Medulla oblongata (tissue), 1 donor: ENCODE data around the gene PRDM11.
"Not testable (repeated sequence)": the region's sequence is repeated elsewhere in the genome, so short reads cannot be mapped to it uniquely, and the experiment has no call there.

Experiments used
- DNase-seq: peaks from one replicate; pipeline ENCODE4 v3.0.0-alpha.2; 2015; ENCODE audit errors: extremely low spot score

PRDM11 gene

DNA sequence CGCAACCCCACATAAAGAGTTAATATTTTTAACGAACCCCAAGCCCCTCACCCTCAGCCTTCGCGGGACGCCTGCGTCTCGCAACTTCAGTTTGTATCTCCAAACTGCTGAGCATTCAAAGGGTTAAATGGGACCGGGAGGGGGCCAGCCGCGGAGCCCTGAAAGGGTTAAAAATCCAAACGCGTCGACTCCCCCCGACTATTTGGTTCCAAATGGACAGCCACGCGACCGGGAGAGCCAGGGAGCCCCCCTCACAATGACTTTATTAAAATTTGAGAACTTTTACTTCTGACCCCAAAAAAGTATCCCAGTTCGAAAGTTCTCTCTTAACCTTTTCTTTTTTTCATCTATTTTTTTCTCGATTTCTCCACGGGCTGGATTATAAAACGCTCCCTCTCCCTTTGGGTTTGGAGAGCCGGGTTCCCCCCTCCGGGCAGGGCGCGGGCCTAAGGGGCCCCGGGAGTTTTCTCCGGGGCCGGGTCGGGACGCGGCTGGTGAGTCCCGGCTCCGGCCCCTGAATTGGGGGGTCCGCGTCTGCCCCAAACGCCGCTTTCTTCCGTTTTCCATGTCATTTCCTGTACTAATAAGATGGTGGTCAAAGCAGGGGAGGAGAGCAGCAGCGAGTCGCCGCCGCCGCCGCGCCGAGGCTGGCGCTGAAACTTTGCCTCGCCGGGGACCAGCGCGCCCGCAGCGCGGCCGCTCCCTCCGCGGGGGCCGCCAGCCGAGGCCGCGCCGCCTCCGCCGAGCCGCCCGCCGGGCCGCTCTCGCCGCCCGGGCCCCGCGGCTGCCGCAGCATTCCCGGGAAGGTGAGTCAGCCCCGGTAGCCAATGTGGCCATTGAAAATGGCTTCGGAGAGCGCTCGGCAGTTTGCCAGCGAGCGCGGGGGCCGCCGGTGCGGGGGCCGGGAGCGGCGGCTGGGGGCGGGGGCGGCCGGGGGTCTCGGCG is at the start of gene PRDM11:
Gene PRDM11 (plus strand): TSS at position 568 of the 945 bp plus-strand sequence. CDS start 35,128 bp downstream, outside the sequence.
- peak; percentile 47 for DNase-seq

DNA sequence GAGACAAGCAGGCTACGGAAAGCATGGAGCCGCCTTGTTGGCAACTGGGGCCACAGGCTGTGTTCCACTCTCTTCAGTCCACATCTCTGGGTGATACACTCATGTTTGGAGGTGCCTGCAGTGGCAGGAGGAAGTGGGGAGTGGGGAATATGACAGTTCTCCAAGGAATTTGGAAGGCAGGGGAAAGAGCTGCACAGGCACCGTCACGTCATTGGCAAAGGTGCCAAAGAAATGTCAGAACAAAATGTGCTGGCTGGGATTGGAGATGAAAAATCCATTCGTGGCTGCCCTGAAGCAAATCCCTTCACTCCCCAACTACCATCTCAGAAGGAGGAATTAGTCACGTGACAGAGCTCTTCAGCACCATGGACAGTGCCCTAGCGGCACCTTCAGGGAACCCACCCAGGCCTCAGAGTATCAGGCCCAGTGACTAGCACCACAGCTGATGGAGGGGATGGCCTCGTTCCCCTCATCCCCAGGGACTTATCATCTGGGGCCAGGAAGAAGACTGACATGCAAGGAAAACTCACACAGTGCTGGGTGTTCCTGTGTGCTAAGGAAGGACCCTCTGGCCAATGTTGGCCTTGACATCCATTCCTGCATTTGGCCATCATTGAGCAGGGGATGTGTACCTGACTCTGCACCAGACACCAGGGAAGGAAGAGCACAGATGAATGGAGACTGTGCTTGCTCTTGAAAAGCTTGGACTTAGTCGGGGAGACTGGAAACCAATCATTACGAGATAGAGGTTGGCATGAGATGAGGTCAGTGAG is 48.5 kb upstream of the PRDM11 start:
- peak; percentile 57 for DNase-seq

- no peak for DNase-seq
Measured at GRCh38 chr11:45098929-45099328, 47.5 kb upstream of the PRDM11 start.

DNA sequence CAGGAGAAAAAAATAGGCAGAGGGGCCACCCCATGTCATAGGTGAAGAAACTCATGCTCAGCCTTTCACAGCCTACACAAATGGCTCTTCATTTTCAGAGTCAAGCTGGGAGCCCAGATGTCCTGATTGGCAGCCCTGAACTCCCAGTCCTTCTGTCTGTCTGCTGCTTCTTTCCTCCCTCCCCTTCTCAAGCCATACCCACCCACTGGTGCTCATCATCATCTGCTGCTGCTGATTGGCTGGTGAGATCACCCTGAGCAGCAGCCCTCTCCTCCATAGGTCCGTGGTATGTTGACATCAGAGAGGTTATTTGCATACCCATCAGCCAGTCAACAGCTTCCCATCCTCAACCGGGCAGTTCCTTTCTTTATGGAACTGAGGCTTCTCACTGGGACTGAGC is 46.1 kb upstream of the PRDM11 start:
- no peak for DNase-seq

GRCh38 chr11:45102361-45102809 is 44.1 kb upstream of the PRDM11 start:
- no peak for DNase-seq

DNA sequence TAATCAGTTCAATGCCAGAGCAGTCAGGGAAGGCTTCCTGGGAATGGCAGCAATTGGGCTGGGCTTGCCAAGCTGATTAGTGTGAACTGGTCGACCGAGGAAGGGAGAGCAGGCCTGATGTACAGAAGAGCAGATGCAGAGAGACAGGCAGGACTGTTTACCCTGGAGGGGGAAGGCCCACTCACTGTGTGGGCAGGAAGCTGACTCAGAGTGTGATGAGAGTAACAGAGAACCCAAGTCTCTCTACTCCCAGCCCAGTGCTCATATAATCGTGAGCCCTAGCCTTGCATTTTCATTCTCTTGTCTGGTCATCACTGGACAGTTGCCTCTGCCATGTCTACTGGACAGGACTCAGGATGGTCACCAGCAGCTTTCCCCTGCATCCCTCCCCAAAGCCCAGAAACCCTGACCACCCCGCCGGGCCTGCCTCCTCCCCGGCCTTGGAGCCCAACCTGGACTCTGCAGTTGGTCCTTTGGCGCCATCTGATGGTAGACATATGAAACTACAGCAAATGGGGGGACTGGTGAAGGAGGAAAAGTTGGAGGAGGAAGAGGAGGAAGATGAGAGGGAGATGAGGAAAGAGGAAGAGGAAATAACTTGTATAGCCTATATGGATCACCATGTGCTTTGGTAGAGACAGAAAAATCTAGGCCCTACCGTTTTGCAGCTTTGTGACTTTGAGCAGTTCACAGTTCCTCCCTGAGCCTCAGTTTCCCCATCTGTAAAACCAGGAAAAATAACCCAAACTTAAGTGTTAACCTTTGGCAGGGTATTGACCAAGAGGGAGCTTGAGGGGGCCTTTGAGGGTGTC is 43.4 kb upstream of the PRDM11 start:
- DNase-seq: peak; percentile 83

DNA sequence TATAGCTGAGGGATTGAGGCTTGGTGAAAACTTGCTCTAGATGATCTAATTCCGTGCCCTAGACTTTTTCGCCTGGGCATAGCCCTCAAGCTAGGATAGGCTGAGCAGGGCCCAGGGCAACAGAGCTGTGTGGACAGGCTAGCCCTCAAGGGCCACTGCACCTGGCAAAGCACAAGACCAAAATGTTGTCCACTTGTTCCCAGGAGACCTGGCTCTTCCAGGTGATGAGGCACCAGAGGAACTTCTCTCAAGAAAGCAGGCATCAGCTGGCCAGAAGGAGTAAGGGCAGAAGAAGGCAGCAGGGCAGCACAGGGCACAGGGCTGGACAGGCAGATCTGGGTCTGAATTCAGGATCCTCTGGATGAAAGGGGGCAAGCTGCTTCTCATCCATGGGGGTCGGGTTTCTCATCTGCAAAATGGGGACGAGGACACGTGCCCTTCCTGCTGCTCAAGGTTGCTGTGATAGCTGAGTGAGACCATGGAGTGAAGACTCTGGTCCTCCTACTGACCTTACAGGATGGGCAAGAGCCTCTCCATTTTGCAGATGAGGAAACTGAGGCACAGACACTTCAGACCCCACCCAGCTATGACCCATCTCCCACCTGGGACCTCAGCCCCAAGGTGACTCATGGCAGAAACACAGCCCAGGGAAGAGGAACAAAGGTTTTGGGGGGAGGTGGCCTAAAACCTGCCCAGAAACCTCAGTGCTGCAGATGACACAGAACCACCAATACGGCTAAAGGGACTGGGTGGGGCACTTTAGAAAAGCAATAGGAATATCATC is 42.2 kb upstream of the PRDM11 start:
- no peak for DNase-seq

DNA sequence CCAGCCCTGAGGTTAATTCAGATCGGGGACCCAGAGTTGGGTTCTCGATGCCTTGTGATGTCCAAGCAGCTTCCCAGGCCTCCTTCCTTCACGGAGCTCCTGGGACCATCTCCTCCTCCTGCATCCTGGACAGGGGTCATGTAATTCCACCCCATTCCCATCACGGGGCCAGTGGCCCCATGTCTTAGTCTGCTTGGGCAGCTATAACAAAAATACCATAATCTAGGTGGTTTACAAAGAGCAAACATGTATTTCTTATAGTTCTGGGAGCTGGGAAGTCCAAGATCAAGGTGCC is 41.7 kb upstream of the PRDM11 start:
- no peak for DNase-seq

DNA sequence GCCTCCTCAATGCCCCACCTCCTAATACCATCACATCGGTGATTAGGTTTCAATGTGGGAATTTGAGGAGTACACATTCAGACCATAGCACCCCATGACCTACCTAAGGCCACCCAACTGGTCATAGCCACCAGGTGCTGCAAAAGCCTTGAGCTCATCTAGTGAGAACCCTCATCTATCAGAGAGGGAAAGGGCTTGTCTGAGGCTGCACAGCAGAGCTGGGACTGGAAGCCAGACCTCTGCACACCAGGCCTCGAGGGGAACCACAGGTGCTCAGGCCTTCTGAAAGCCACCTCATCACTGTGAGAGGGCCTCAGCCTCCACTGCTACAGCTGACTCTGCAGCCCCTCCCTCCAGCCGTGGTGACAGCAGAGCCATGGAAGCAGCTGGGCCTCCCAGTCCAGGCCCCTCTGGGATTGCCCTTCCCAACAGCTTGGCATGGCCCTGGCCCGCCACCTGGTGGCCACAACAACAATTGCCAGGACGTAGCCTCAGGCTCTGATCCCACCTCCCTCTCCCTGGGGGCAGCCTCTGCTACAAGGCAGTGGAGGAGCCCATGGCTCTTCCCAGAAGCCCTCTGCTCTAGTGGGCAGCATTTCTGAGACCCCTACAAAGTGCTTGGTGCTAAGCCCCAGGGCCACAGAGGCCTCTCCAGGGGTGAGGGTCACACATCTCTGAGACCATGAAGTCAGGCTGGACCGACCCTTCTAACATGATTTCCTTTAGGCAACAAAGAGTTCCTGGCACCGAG is 41.0 kb upstream of the PRDM11 start:
- peak; percentile 69 for DNase-seq

DNA sequence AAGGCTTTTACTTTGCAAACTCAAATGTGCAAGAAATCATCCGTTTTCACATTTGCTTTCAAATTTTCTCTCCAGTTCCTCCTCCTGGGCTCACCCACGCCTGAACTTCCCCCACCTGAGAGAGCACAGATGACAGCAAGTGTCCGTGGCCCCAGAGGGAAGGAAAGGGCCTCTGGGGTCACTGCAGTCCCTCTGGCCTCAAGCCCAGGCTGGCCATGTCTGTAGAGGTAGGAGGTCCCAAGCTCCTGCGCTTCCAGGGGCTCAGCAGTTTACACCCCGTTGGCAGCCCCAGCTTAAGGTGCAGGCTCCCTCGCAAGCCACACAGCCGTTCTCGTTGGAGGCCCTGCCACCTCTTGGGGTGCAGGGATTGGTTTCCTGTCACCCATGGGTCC is 40.5 kb upstream of the PRDM11 start:
- no peak for DNase-seq

DNA sequence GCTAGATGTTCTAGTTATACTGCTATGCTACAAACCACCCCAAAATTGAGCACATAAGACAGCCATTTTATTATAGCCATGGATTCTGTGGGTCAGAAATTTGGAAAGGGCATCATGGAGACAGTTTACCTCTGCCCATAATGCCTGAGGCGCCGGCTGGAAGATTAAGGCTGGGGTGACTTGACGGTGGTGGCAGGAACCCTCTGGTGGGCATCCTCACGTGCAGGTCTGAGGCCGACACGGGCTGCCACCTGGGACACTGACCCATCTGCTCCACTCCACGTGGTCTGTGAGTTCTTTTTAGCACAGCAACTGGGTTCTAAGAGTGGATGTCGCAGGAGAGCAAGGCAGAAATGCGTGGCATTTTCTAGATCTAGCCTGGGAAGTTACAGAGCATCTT is 40.0 kb upstream of the PRDM11 start:
- no peak for DNase-seq

- no peak for DNase-seq
Measured at GRCh38 chr11:45107029-45107428, 39.4 kb upstream of the PRDM11 start.

DNA sequence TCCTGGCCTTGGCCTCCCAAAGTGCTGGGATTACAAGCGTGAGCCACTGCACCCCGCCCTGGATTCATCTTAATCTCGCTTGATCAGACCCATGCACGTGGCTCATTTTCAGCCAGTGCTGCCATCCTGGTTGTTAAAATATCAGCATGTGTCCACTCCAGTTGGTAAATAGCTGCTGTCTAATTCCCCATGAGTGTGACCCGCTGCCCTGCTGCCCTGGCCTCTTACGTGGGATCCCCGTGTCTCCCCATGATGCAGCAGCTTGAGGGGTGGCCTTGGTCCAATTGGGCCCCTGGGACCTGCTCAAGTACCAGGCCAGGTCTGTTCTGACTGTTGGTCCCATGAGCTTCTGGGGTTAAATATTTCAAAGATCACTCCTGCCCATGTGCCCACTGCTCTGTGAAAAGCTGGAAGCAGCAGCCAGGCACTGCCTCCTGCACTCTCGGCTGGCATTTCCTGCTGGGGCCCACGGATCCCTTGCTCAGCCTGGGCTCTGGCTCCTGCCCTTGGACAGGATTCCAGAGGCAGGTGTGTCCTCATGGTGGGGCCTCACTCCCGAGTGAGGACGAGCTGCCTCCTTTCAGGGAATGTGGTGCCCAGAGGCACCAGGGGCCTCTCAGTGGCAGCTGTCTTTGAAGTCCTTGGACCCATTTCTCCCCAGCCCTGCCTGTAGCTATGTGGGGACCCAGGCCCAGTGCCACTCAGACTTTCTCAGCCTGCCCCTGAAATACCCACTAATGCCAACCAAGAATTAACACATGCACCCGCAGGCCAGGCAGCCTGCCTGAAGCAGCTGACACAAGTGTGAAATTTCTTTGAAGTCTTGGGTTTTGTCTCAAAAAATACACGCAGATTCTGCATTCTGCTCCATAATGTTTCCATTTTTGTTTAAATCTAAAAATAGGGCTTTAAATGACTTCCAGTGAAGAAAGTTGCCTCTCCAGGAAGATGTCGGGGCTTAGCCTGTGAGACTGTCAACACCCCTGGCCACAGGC is 38.1 kb upstream of the PRDM11 start:
- DNase-seq: no peak

DNA sequence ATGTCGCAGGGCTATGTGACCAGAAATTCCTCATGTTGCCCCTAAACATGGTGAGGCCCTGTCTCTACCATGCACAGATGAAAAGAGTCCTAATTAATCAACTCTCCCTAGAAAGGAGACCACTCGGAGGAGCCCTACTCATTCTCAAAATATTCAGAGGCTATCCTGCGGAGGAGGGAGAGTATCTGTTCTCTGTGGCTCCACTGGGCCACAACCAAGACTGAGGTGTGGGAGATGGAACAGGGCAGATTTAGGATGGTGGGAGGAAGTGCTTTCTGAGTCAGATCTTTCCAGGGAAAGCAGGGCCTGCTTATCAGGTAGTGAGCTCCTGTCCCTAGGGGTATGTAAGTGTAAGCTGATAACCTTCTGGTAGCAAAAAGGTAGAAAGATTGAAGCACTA is 37.0 kb upstream of the PRDM11 start:
- DNase-seq: no peak

- peak; percentile 91 for DNase-seq
Measured at GRCh38 chr11:45110562-45110961, 35.9 kb upstream of the PRDM11 start.

GRCh38 chr11:45113807-45114206 is 32.6 kb upstream of the PRDM11 start:
- DNase-seq: no peak

- DNase-seq: not testable (repeated sequence)
Measured at GRCh38 chr11:45127836-45128235, 18.6 kb upstream of the PRDM11 start.

GRCh38 chr11:45133878-45134277 is 12.6 kb upstream of the PRDM11 start:
- DNase-seq: no peak

- DNase-seq: no peak
Measured at GRCh38 chr11:45141171-45141570, 5.3 kb upstream of the PRDM11 start.
